ENCODE results near the gene SLK.

Gene SLK

DNA sequence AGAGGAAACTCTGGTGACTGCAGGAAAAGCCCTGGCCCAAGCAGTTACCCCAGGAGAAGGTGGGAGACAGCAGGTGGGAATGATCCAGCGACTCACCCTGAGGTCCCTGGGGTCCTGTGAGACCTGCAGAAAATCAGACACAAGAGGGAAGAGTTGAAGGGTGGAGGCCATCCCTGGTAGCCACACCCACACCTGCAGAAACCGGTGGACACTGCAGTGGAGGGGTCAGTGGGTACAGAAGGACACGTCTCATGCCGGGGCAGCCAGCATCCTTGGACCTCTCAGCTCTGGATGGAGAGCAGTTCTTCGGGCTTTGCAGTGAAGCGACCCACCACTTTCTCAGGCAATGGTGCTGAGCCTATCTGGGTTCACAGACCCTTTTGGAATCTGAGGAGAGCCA, 79.7 kb downstream of the SLK start:
- H3K27ac Mint-ChIP-seq, result no peak overlapping the region
- H3K4me3 Mint-ChIP-seq, result no peak overlapping the region
- H3K4me1 Mint-ChIP-seq, result peaks cover 5% of the 10 kb centered on the region
- TF ChIP-seq, protein P1, sequence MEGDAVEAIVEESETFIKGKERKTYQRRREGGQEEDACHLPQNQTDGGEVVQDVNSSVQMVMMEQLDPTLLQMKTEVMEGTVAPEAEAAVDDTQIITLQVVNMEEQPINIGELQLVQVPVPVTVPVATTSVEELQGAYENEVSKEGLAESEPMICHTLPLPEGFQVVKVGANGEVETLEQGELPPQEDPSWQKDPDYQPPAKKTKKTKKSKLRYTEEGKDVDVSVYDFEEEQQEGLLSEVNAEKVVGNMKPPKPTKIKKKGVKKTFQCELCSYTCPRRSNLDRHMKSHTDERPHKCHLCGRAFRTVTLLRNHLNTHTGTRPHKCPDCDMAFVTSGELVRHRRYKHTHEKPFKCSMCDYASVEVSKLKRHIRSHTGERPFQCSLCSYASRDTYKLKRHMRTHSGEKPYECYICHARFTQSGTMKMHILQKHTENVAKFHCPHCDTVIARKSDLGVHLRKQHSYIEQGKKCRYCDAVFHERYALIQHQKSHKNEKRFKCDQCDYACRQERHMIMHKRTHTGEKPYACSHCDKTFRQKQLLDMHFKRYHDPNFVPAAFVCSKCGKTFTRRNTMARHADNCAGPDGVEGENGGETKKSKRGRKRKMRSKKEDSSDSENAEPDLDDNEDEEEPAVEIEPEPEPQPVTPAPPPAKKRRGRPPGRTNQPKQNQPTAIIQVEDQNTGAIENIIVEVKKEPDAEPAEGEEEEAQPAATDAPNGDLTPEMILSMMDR (IDR thresholded peaks at IDR 0.05; ENCODE audit: unreplicated experiment in 3 of 3), result no peak
- no peaks in the 10 kb centered on the region for H3K9me3 Mint-ChIP-seq
- peaks cover 20% of the 10 kb centered on the region for H3K27me3 Mint-ChIP-seq (ENCODE audit: low read depth)
- H3K36me3 Mint-ChIP-seq (ENCODE audit: low read depth), result no peaks in the 10 kb centered on the region

DNA sequence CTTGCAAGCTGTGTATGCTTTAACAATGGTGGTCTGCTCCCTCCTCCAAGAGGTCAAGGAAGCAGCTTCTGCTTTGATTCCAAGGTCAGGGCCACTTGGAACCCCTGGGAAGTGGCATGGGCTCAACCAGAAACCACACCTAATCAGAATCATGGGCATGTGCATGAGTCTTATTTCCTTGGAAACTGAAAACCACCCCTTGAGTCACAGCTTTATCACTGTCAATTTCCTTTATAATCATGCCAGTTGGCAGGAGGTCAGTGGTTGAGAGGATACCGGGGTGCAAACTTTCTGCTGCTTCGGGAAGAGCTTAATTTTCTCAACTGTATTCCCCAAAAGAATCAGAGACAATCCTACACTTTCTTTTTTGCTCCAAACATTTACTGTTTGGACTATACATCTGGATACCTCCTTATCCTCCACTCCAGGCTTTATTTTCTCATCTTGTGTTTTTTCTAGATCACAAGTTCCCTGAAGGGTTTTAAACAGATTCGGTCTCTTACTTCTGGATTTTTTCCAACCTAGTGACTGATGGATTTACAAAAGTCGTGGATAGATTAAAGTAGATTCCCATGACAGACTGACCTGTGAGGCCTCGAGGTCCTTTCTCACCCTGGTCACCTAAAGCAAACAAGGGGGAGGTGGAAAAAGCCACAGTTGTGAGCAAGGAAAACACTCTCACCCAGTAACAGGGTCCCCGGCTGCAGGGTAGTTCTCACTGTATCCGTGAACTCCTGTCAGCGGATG, 82.7 kb downstream of the SLK start:
- H3K4me3 Mint-ChIP-seq, result no peak overlapping the region
- peaks cover 5% of the 10 kb centered on the region for H3K4me1 Mint-ChIP-seq
- peaks cover 18% of the 10 kb centered on the region for H3K27me3 Mint-ChIP-seq (ENCODE audit: low read depth)
- no peaks in the 10 kb centered on the region for H3K9me3 Mint-ChIP-seq
- no peak overlapping the region for H3K27ac Mint-ChIP-seq
- H3K36me3 Mint-ChIP-seq (ENCODE audit: low read depth), result no peaks in the 10 kb centered on the region
- TF ChIP-seq, protein P1 (IDR thresholded peaks at IDR 0.05; ENCODE audit: unreplicated experiment in 3 of 3), result no peak

DNA sequence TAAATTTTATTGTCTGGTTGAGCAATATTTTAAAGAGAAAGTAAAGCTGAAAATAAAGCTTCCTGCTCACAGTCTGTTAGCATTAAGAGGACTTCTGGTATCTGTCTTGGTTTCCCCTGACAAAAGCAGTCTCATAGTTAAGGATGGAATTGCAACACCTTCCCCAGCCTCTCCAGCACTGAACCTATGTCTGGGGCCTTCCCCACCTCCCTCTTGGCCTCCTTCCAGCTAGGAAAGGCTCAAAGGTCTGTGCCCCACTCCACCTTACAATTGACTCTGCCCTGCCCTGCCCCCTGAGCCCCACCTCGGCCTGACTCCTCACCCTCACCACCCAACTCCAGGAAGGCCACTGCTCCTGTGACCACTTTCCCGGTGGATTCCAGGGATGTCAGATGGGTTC, 85.5 kb downstream of the SLK start:
- peaks cover 14% of the 10 kb centered on the region for H3K27me3 Mint-ChIP-seq (ENCODE audit: low read depth)
- H3K4me3 Mint-ChIP-seq, result no peak overlapping the region
- no peaks in the 10 kb centered on the region for H3K36me3 Mint-ChIP-seq (ENCODE audit: low read depth)
- no peaks in the 10 kb centered on the region for H3K9me3 Mint-ChIP-seq
- peaks cover 5% of the 10 kb centered on the region for H3K4me1 Mint-ChIP-seq
- TF ChIP-seq, protein P1 (IDR thresholded peaks at IDR 0.05; ENCODE audit: unreplicated experiment in 3 of 3), result no peak
- no peak overlapping the region for H3K27ac Mint-ChIP-seq

DNA sequence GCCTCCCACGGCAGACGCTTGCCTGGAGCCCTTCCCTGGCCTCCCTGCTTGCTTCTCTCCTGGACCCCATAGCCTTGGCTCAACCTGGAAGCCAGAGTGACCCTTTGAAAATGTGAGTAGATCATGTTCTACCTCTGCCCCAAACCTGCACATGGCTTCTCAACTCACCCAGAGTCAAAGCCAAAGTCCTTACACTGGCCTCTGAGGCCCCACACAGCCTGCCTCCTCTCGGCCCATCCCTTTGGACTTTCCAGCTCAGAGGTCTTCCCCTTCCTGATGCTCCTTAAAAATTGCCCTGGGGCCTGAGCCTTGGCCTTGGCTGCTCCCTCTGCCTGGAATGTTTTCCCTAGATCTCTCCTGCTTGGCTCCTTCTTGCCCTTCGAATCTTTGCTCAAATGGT, 86.3 kb downstream of the SLK start:
- Mint-ChIP-seq H3K27ac (peak overlapping the region in 1 of 3 experiments; percentile 17), H3K4me3 (no peak overlapping the region), H3K9me3 (no peaks in the 10 kb centered on the region), H3K4me1 (peaks cover 5% of the 10 kb centered on the region), H3K27me3 (ENCODE audit: low read depth) (peaks cover 6% of the 10 kb centered on the region), H3K36me3 (ENCODE audit: low read depth) (no peaks in the 10 kb centered on the region)
- TF ChIP-seq, protein P1 (IDR thresholded peaks at IDR 0.05; ENCODE audit: unreplicated experiment in 3 of 3), result no peak

DNA sequence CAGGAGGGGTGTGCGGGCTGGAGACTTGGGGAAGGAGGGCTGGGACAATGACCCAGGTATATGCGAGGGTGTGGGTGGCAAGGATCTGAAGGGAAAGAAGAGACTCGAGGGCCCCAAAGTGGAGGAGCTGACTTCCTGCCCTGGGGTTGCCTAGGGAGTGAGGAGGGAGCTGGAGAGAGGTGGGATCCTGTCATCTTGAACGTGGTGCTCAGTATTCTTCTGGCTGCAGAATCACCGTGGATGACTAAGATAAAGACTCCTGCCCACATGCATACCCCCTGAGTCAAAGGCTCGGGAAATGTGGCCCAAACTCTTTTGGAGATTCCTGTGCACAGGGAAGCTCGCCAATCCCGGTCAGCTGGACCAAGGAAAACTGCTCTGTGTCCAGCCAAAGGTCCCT, 87.5 kb downstream of the SLK start:
- H3K27me3 Mint-ChIP-seq (ENCODE audit: low read depth), result peaks cover 3% of the 10 kb centered on the region
- H3K9me3 Mint-ChIP-seq, result no peaks in the 10 kb centered on the region
- no peaks in the 10 kb centered on the region for H3K36me3 Mint-ChIP-seq (ENCODE audit: low read depth)
- H3K4me3 Mint-ChIP-seq, result no peak overlapping the region
- H3K4me1 Mint-ChIP-seq, result peaks cover 5% of the 10 kb centered on the region
- TF ChIP-seq, protein P1 (IDR thresholded peaks at IDR 0.05; ENCODE audit: unreplicated experiment in 3 of 3), result no peak
- no peak overlapping the region for H3K27ac Mint-ChIP-seq

All from nephron (organoid).